Measurements from ENCODE around the gene BEST2. TPM values are rescaled to one million over a fixed set of nuclear protein-coding genes. Genes with fewer than 3 reads are reported as not detected.

The BEST2 gene
- total RNA-seq, 1 experiment from 2014 or later, result not detected

GRCh38 chr19:12800466-12800770 lies 48.8 kb downstream of the BEST2 start:
- DNase-seq (ENCODE audit: low read depth), result no peak

DNA sequence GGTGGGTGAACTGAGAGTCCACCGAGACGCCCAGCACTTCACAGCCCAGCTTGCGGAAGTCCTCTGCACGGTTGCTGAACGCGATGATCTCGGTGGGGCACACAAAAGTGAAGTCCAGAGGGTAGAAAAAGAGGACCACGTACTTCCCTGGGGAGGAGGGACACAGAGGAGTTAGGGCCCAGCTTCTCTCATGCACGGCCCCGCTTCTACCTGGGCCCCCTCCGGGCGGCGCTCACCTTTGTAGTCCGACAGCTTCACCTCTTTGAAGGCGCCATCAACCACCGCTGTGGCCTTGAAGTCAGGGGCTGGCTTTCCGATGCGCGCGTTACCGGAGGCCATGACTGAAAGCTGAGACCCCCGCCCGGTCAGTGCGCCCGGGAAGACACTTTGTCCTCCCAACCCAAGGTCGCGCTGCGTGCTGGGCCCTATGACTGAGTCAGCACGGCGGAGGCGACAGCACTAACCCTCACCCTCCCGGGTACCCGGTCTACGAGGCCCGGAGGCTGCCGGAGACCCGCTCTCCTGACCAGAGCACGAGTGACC lies 49.4 kb downstream of the BEST2 start:
- no peak for DNase-seq (ENCODE audit: low read depth)

DNA sequence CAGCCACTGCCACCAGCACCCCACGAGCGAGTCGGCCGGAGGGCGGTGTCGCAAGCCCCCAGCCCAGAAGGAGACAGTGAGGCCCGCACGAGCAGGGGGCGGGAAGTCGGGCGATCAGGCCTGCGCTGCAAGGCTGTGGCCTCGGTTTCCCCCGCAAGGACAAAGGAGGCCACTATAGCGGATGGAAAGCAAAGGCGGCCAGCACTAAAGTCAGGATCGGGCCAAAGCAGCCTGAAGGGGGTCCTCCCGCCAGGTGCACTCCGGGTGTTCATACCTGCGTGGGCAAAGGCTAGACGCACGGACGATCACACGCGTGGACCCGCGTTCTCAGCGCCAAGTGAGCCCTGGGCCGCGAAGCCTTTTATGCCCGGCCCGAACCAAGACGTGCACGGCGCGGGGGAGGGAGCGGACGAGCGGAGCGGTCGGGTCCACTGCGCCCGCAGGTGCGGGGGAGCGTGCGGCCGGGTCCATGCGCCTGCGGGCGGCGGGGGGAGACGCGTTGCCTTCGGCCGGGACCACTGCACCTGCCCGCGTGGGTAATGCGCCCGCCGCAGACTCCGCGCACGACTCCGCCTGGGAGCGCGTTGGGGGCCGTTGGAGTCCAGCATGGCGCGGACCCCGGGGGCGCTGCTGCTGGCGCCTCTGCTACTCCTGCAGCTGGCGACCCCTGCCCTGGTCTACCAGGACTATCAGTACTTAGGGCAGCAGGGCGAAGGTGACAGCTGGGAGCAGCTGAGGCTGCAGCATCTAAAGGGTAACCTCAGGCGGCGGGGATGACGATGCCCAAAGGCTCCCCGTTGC lies 50.1 kb downstream of the BEST2 start, which contains the start of the genes PRDX2 and THSD8:
TSS of gene PRDX2 (minus strand) at position 335 of the 801 bp plus-strand sequence. CDS start 539 bp downstream, outside the sequence.
TSS of gene THSD8 (plus strand) at position 604 of the 801 bp plus-strand sequence. CDS start at position 607, 3 bp downstream.
- DNase-seq (ENCODE audit: low read depth), result peak; percentile 49

DNA sequence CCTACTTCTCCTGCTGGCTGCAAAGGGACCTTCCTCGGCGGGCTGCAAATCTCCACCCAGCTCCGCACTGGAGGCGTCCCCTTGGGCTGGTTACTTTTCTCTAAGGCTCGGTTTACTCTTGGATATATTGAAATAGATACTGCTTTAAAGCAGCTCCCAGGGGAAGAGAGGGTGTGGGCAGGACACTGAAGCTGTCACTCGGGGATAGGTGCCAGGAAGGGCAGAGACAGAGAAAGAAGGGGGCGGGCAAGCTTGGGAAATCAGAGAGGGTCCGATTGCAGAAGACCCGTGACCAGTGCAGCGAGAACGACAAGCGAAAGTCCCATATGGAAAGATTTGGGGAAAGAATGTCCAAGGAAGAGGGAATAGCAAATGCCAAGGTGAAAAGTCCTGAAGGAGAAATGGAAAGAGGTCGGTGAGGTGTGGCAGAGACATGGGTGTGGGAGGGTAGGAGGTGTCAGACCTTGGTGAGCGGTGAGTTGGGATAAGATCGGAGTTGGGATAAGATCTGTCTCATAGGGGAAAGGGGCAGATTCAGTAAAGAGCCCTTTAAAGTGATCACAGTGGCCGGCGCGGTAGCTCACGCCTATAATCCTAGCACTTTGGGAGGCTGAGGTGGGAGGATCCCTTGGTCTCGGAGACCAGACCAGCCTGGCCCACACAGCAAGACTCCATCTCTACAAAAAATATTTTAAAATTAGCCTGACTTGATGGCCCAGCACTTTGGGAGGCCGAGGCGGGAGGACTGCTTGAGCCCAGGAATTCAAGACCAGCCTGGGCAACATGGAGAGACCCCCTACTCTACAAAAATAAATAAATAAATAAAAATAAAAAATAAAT lies 50.9 kb downstream of the BEST2 start:
- peak; percentile 9 for DNase-seq (ENCODE audit: low read depth)

- DNase-seq (ENCODE audit: low read depth), result no peak
These were observed 52.5 kb downstream of the BEST2 start for GRCh38 chr19:12804051-12804450.

- peak; percentile 88 for DNase-seq (ENCODE audit: low read depth)
These were observed 54.9 kb downstream of the BEST2 start, which contains the start of gene RNASEH2A for GRCh38 chr19:12806242-12807081. RNASEH2A (plus strand) TSS chr19:12806584; CDS start chr19:12806674, 90 bp downstream.

Other genes with a start within 250 kb of the BEST2 start
- 4.5 and 8.7 TPM in 2 replicates for gene ZNF564, start 200.3 kb upstream of the BEST2 start, total RNA-seq (2014; rRNA removed; shearing (Covaris generic))
- gene ZNF490, start 141.0 kb upstream of the BEST2 start, total RNA-seq (2014; rRNA removed; shearing (Covaris generic)), result 6.3 and 7.9 TPM in 2 replicates
- gene ZNF791, start 140.9 kb upstream of the BEST2 start, total RNA-seq (2014; rRNA removed; shearing (Covaris generic)), result 12.8 and 27.7 TPM in 2 replicates
- 57.8 and 68.4 TPM in 2 replicates for gene MAN2B1, start 85.0 kb upstream of the BEST2 start, total RNA-seq (2014; rRNA removed; shearing (Covaris generic))
- 9.6 and 10.5 TPM in 2 replicates for gene WDR83, start 85.0 kb upstream of the BEST2 start, total RNA-seq (2014; rRNA removed; shearing (Covaris generic))
- gene DHPS, start 69.9 kb upstream of the BEST2 start, total RNA-seq (2014; rRNA removed; shearing (Covaris generic)), result 82.7 and 108 TPM in 2 replicates
- gene GNG14, start 63.8 kb upstream of the BEST2 start, total RNA-seq (2014; rRNA removed; shearing (Covaris generic)), result not detected in 2 replicates
- gene FBXW9, start 55.2 kb upstream of the BEST2 start, total RNA-seq (2014; rRNA removed; shearing (Covaris generic)), result 12.0 and 14.5 TPM in 2 replicates
- gene TNPO2, start 27.9 kb upstream of the BEST2 start, total RNA-seq (2014; rRNA removed; shearing (Covaris generic)), result 32.3 and 40.2 TPM in 2 replicates
- gene TRIR, start 17.1 kb upstream of the BEST2 start, total RNA-seq (2014; rRNA removed; shearing (Covaris generic)), result 272 and 329 TPM in 2 replicates
- gene GET3, start 14.3 kb upstream of the BEST2 start, total RNA-seq (2014; rRNA removed; shearing (Covaris generic)), result 112 and 114 TPM in 2 replicates
- 7.2 and 8.4 TPM in 2 replicates for gene HOOK2, start 23.8 kb downstream of the BEST2 start, total RNA-seq (2014; rRNA removed; shearing (Covaris generic))
- 68.3 and 92.5 TPM in 2 replicates for gene JUNB, start 39.7 kb downstream of the BEST2 start, total RNA-seq (2014; rRNA removed; shearing (Covaris generic))
- gene PRDX2, start 50.0 kb downstream of the BEST2 start, total RNA-seq (2014; rRNA removed; shearing (Covaris generic)), result 178 and 300 TPM in 2 replicates
- not detected in 2 replicates for gene THSD8, start 50.3 kb downstream of the BEST2 start, total RNA-seq (2014; rRNA removed; shearing (Covaris generic))
- 50.4 and 62.8 TPM in 2 replicates for gene RNASEH2A, start 54.8 kb downstream of the BEST2 start, total RNA-seq (2014; rRNA removed; shearing (Covaris generic))
- gene RTBDN, start 82.8 kb downstream of the BEST2 start, total RNA-seq (2014; rRNA removed; shearing (Covaris generic)), result 0.52 TPM in 1 of 2 replicates, not detected in the other
- 0.10 and 0.12 TPM in 2 replicates for gene MAST1, start 86.7 kb downstream of the BEST2 start, total RNA-seq (2014; rRNA removed; shearing (Covaris generic))
- gene DNASE2, start 129.7 kb downstream of the BEST2 start, total RNA-seq (2014; rRNA removed; shearing (Covaris generic)), result 61.0 and 62.4 TPM in 2 replicates
- not detected in 2 replicates for gene KLF1, start 135.4 kb downstream of the BEST2 start, total RNA-seq (2014; rRNA removed; shearing (Covaris generic))
- 27.2 and 27.5 TPM in 2 replicates for gene GCDH, start 139.4 kb downstream of the BEST2 start, total RNA-seq (2014; rRNA removed; shearing (Covaris generic))
- 0.20 and 0.34 TPM in 2 replicates for gene SYCE2, start 167.5 kb downstream of the BEST2 start, total RNA-seq (2014; rRNA removed; shearing (Covaris generic))
- 67.2 and 86.6 TPM in 2 replicates for gene FARSA, start 181.9 kb downstream of the BEST2 start, total RNA-seq (2014; rRNA removed; shearing (Covaris generic))
- gene CALR, start 186.8 kb downstream of the BEST2 start, total RNA-seq (2014; rRNA removed; shearing (Covaris generic)), result 2,061 and 2,975 TPM in 2 replicates
- gene RAD23A, start 194.1 kb downstream of the BEST2 start, total RNA-seq (2014; rRNA removed; shearing (Covaris generic)), result 156 and 205 TPM in 2 replicates
- 48.1 and 54.0 TPM in 2 replicates for gene GADD45GIP1, start 205.4 kb downstream of the BEST2 start, total RNA-seq (2014; rRNA removed; shearing (Covaris generic))
- gene DAND5, start 217.8 kb downstream of the BEST2 start, total RNA-seq (2014; rRNA removed; shearing (Covaris generic)), result 0.62 TPM in 1 of 2 replicates, not detected in the other
- 38.5 and 52.0 TPM in 2 replicates for gene NFIX, start 243.7 kb downstream of the BEST2 start, total RNA-seq (2014; rRNA removed; shearing (Covaris generic))